A549 (cell line): ENCODE results near the gene CREBL2.

Experiments
- EHMT2 ChIP-seq: fragments of 200-600 bp; sonication (generic); IDR thresholded peaks from 2 replicates; pipeline ENCODE4 v1.6.1; 2016; ENCODE audit warnings: antibody characterized with exemption, low read depth, mild to moderate bottlenecking, moderate library complexity
- HOXA7 ChIP-seq: fragments of 250-450 bp; sonication (Bioruptor Pico); IDR thresholded peaks from 2 replicates; pipeline ENCODE4 v1.5.0; 2020; ENCODE audit warnings: mild to moderate bottlenecking, moderate library complexity
- JUN ChIP-seq, 2 experiments: fragments of >200 bp; sonication (Bioruptor Twin); formaldehyde crosslinking; IDR thresholded peaks; 2 replicates in 1 of 2; 3 replicates in 1 of 2; pipeline ENCODE4 v1.6.1; 2016 to 2017
- JUNB ChIP-seq: fragments of >200 bp; sonication (Bioruptor Twin); formaldehyde crosslinking; IDR thresholded peaks from 2 replicates; pipeline ENCODE4 v1.6.1; 2016
- KDM1A ChIP-seq: fragments of 200-600 bp; sonication (generic); IDR thresholded peaks from 2 replicates; pipeline ENCODE4 v1.6.1; 2016; ENCODE audit warnings: low read depth, mild to moderate bottlenecking
- PBX3 ChIP-seq: IDR thresholded peaks from 2 replicates; pipeline ENCODE4 v1.6.1; 2012
- POLR2A ChIP-seq: IDR thresholded peaks from 2 replicates; pipeline ENCODE4 v1.6.1; 2012; ENCODE audit warnings: mild to moderate bottlenecking, low read length
- RAD21 ChIP-seq, 2 experiments: fragments of >200 bp in 1 of 2; sonication (Bioruptor Twin) in 1 of 2; formaldehyde crosslinking in 1 of 2; IDR thresholded peaks in 1 of 2; conservative IDR thresholded peaks in 1 of 2; 2 replicates in 1 of 2; 3 replicates in 1 of 2; pipeline ENCODE4 v1.6.1; 2012 to 2018; ENCODE audit warnings: inconsistent platforms in 1 of 2
- TF ChIP-seq, protein P1 (sequence below): fragments of >200 bp; sonication (Bioruptor Twin); formaldehyde crosslinking; IDR thresholded peaks from 3 replicates; pipeline ENCODE4 v1.5.1; 2016
- TF ChIP-seq, protein P2 (sequence below): fragments of >200 bp; sonication (Bioruptor Twin); formaldehyde crosslinking; IDR thresholded peaks from 2 replicates; pipeline ENCODE4 v1.6.1; 2016
- TF ChIP-seq, protein P3 (sequence below): fragments of 200-600 bp; sonication (generic); IDR thresholded peaks from 2 replicates; pipeline ENCODE4 v1.6.1; 2016; ENCODE audit warnings: antibody characterized with exemption, mild to moderate bottlenecking, moderate library complexity

GRCh38 chr12:12683136-12683697 is 71.5 kb downstream of the CREBL2 start:
- TF ChIP-seq JUN (IDR thresholded peaks at IDR 0.05) (no peak), RAD21 (conservative IDR thresholded peaks at IDR 0.05 in 1 of 2, IDR thresholded peaks at IDR 0.05 in 1 of 2) (no peak), HOXA7 (no peak), JUNB (no peak), PBX3 (no peak), POLR2A (no peak), KDM1A (no peak), EHMT2 (no peak)
- TF ChIP-seq, protein P1, sequence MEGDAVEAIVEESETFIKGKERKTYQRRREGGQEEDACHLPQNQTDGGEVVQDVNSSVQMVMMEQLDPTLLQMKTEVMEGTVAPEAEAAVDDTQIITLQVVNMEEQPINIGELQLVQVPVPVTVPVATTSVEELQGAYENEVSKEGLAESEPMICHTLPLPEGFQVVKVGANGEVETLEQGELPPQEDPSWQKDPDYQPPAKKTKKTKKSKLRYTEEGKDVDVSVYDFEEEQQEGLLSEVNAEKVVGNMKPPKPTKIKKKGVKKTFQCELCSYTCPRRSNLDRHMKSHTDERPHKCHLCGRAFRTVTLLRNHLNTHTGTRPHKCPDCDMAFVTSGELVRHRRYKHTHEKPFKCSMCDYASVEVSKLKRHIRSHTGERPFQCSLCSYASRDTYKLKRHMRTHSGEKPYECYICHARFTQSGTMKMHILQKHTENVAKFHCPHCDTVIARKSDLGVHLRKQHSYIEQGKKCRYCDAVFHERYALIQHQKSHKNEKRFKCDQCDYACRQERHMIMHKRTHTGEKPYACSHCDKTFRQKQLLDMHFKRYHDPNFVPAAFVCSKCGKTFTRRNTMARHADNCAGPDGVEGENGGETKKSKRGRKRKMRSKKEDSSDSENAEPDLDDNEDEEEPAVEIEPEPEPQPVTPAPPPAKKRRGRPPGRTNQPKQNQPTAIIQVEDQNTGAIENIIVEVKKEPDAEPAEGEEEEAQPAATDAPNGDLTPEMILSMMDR: no peak
- TF ChIP-seq, protein P2, sequence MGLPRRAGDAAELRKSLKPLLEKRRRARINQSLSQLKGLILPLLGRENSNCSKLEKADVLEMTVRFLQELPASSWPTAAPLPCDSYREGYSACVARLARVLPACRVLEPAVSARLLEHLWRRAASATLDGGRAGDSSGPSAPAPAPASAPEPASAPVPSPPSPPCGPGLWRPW: no peak
- TF ChIP-seq, protein P3, sequence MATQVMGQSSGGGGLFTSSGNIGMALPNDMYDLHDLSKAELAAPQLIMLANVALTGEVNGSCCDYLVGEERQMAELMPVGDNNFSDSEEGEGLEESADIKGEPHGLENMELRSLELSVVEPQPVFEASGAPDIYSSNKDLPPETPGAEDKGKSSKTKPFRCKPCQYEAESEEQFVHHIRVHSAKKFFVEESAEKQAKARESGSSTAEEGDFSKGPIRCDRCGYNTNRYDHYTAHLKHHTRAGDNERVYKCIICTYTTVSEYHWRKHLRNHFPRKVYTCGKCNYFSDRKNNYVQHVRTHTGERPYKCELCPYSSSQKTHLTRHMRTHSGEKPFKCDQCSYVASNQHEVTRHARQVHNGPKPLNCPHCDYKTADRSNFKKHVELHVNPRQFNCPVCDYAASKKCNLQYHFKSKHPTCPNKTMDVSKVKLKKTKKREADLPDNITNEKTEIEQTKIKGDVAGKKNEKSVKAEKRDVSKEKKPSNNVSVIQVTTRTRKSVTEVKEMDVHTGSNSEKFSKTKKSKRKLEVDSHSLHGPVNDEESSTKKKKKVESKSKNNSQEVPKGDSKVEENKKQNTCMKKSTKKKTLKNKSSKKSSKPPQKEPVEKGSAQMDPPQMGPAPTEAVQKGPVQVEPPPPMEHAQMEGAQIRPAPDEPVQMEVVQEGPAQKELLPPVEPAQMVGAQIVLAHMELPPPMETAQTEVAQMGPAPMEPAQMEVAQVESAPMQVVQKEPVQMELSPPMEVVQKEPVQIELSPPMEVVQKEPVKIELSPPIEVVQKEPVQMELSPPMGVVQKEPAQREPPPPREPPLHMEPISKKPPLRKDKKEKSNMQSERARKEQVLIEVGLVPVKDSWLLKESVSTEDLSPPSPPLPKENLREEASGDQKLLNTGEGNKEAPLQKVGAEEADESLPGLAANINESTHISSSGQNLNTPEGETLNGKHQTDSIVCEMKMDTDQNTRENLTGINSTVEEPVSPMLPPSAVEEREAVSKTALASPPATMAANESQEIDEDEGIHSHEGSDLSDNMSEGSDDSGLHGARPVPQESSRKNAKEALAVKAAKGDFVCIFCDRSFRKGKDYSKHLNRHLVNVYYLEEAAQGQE: no peak
